Measurements from ENCODE around the gene DENND5B. TPM values are rescaled to one million over a fixed set of nuclear protein-coding genes. Genes with fewer than 3 reads are reported as not detected.
"Not testable (repeated sequence)": the region's sequence is repeated elsewhere in the genome, so short reads cannot be mapped to it uniquely, and the experiment has no call there.

DENND5B gene
- total RNA-seq, 1 donor from 2014 or later: 17.5 TPM

- no peak for DNase-seq (ENCODE audit: extremely low spot score, unreplicated experiment)
- H3K9me3 Mint-ChIP-seq: no peaks in the 10 kb centered on the region
- no peaks in the 10 kb centered on the region for H3K4me1 Mint-ChIP-seq (ENCODE audit: unreplicated experiment)
- H3K27me3 Mint-ChIP-seq: no peaks in the 10 kb centered on the region
- H3K4me3 Mint-ChIP-seq: no peak overlapping the region
- TF ChIP-seq CTCF (conservative IDR thresholded peaks at IDR 0.05): no peak
- H3K27ac Mint-ChIP-seq: no peak overlapping the region
- H3K36me3 Mint-ChIP-seq: no peaks in the 10 kb centered on the region
Observed at GRCh38 chr12:31618228-31619025, 27.5 kb upstream of the DENND5B start.

GRCh38 chr12:31612819-31613218 is 21.9 kb upstream of the DENND5B start:
- DNase-seq (ENCODE audit: extremely low spot score, unreplicated experiment): no peak
- H3K27me3 Mint-ChIP-seq: peaks cover 3% of the 10 kb centered on the region
- H3K27ac Mint-ChIP-seq: no peak overlapping the region
- no peaks in the 10 kb centered on the region for H3K4me1 Mint-ChIP-seq (ENCODE audit: unreplicated experiment)
- TF ChIP-seq CTCF (conservative IDR thresholded peaks at IDR 0.05): no peak
- H3K4me3 Mint-ChIP-seq: no peak overlapping the region
- H3K36me3 Mint-ChIP-seq: no peaks in the 10 kb centered on the region
- H3K9me3 Mint-ChIP-seq: no peaks in the 10 kb centered on the region

- H3K36me3 Mint-ChIP-seq; DNase-seq (ENCODE audit: extremely low spot score, unreplicated experiment); H3K9me3 Mint-ChIP-seq; H3K27ac Mint-ChIP-seq; H3K4me3 Mint-ChIP-seq; H3K4me1 Mint-ChIP-seq (ENCODE audit: unreplicated experiment); H3K27me3 Mint-ChIP-seq: not testable (repeated sequence)
Observed at GRCh38 chr12:31608299-31608698, 17.4 kb upstream of the DENND5B start.

GRCh38 chr12:31605531-31605930 is 14.6 kb upstream of the DENND5B start:
- Mint-ChIP-seq H3K4me3 (no peak overlapping the region), H3K9me3 (peaks cover 3% of the 10 kb centered on the region), H3K27me3 (peaks cover 4% of the 10 kb centered on the region), H3K27ac (no peak overlapping the region), H3K4me1 (ENCODE audit: unreplicated experiment) (no peaks in the 10 kb centered on the region), H3K36me3 (peaks cover 5% of the 10 kb centered on the region)
- no peak for DNase-seq (ENCODE audit: extremely low spot score, unreplicated experiment)
- no peak for TF ChIP-seq CTCF (conservative IDR thresholded peaks at IDR 0.05)

GRCh38 chr12:31603546-31604009 is 12.6 kb upstream of the DENND5B start:
- peaks cover 4% of the 10 kb centered on the region for H3K27me3 Mint-ChIP-seq
- no peak overlapping the region for H3K4me3 Mint-ChIP-seq
- TF ChIP-seq CTCF (conservative IDR thresholded peaks at IDR 0.05): no peak
- H3K9me3 Mint-ChIP-seq: peaks cover 3% of the 10 kb centered on the region
- no peak for DNase-seq (ENCODE audit: extremely low spot score, unreplicated experiment)
- H3K36me3 Mint-ChIP-seq: peaks cover 5% of the 10 kb centered on the region
- no peaks in the 10 kb centered on the region for H3K4me1 Mint-ChIP-seq (ENCODE audit: unreplicated experiment)
- H3K27ac Mint-ChIP-seq: no peak overlapping the region

- no peak for TF ChIP-seq CTCF (conservative IDR thresholded peaks at IDR 0.05)
- Mint-ChIP-seq H3K4me3 (peak overlapping the region; percentile 70), H3K4me1 (ENCODE audit: unreplicated experiment) (no peaks in the 10 kb centered on the region), H3K27ac (peak overlapping the region; percentile 35), H3K36me3 (no peaks in the 10 kb centered on the region), H3K9me3 (no peaks in the 10 kb centered on the region), H3K27me3 (peaks cover 10% of the 10 kb centered on the region)
- DNase-seq (ENCODE audit: extremely low spot score, unreplicated experiment): no peak
Observed at GRCh38 chr12:31600750-31601149, 9.8 kb upstream of the DENND5B start.
